GM12892 (cell line): ENCODE results near the gene ASPSCR1.

Experiments used
- POLR2A ChIP-seq: IDR thresholded peaks from 2 replicates; pipeline ENCODE4 v1.6.1; 2011; ENCODE audit warnings: low read depth, low read length, control low read depth
- POLR2AphosphoS5 ChIP-seq: IDR thresholded peaks from 2 replicates; pipeline ENCODE4 v1.6.1; 2011; ENCODE audit warnings: low read depth, low read length, control low read depth
- TAF1 ChIP-seq: IDR thresholded peaks from 2 replicates; pipeline ENCODE4 v1.6.1; 2011; ENCODE audit warnings: low read depth, mild to moderate bottlenecking, control low read depth, low read length, borderline replicate concordance

- TF ChIP-seq POLR2AphosphoS5 = no peak
- no peak for TF ChIP-seq POLR2A
- TF ChIP-seq TAF1 = no peak
Observed at GRCh38 chr17:82016061-82016874, 38.8 kb downstream of the ASPSCR1 start.
